ENCODE data around the gene EXOC2.

DNA sequence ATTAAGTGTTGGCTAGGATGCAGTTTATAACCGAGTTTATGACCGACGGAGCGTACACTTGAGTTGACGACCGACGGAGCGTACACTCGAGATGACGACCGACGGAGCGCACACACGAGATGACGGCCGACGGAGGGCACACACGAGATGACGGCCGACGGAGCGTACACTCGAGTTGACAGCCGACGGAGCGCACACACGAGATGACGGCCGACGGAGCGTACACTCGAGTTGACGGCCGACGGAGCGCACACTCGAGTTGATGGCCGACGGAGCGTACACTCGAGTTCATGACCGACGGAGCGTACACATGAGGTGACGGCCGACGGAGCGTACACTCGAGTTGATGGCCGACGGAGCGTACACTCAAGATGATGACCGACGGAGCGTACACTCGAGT is 155.8 kb downstream of the EXOC2 start:
- no peak for TF ChIP-seq NKX3-1 (CRISPR knock-in tag; IDR thresholded peaks at IDR 0.05)
- no peak for TF ChIP-seq POLR2A (IDR thresholded peaks at IDR 0.05; ENCODE audit: insufficient read depth in 1 of 2, low read depth in 2 of 2, low read length in 2 of 2)
- TF ChIP-seq, protein P1, sequence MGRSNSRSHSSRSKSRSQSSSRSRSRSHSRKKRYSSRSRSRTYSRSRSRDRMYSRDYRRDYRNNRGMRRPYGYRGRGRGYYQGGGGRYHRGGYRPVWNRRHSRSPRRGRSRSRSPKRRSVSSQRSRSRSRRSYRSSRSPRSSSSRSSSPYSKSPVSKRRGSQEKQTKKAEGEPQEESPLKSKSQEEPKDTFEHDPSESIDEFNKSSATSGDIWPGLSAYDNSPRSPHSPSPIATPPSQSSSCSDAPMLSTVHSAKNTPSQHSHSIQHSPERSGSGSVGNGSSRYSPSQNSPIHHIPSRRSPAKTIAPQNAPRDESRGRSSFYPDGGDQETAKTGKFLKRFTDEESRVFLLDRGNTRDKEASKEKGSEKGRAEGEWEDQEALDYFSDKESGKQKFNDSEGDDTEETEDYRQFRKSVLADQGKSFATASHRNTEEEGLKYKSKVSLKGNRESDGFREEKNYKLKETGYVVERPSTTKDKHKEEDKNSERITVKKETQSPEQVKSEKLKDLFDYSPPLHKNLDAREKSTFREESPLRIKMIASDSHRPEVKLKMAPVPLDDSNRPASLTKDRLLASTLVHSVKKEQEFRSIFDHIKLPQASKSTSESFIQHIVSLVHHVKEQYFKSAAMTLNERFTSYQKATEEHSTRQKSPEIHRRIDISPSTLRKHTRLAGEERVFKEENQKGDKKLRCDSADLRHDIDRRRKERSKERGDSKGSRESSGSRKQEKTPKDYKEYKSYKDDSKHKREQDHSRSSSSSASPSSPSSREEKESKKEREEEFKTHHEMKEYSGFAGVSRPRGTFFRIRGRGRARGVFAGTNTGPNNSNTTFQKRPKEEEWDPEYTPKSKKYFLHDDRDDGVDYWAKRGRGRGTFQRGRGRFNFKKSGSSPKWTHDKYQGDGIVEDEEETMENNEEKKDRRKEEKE (IDR thresholded peaks at IDR 0.05): no peak

Data from HepG2 (cell line).